Measurements from ENCODE around the gene CNGA2. TPM values are rescaled to one million over a fixed set of nuclear protein-coding genes. Genes with fewer than 3 reads are reported as not detected.

Gene CNGA2
- total RNA-seq, 1 experiment from 2014 or later = not detected

DNA sequence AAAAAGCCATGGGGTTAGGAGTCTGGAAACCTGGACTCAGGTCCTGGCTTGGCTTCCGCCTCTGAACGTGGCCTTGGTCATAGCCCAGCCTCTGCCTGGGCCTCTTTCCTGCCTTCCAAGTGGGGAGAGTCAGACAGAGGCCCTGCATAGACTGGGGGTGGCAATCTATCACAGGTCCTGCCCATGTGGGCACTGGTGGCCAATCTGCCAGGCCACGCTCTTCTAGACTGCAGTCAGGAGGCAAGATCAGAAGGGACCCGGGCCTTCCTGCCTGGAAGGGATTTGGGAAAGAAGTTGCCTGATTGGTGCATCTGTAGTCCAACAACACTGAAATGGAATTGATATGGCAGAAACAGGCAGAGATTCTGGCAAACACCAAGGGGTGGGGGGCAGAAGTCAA lies 46.1 kb downstream of the CNGA2 start (continued):
- no peak for TF ChIP-seq SP1 (IDR thresholded peaks at IDR 0.05; ENCODE audit: low read depth)

DNA sequence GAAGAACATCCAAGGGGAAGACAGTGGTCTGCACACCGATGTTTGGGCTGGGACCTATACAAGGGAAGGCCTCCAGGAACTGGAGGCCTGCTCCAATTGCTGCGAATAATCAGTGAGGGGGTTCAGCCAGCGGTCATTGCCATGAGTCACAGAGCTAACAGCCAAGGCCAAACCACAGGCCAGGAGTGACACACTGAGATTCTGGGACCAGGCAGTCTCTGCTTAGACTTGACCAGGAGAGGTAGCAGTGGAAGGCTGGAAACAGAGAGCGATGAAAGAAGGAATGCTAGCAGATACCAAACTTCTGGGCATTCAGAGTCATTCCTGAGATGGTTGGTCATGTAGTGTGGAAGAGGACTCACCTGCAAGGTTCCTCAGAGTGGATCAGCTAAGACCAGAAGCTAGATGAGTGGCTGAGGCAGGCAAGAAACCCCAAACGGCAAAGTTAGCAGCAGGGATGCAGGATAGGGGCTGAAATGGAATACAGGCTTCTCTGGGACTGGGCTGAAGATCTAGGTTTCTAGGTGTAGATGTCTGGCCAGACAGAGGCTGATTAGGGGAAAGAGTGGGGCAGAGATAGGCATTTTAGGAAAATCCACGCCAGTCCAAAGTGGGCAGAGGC lies 54.7 kb downstream of the CNGA2 start:
- Histone ChIP-seq H3K27ac (ENCODE audit: low read depth, low read length) (no peak overlapping the region), H3K4me3 (replicated peaks in 1 of 2; ENCODE audit: low read depth in 1 of 2, low read length in 2 of 2) (no peak overlapping the region), H2AFZ (ENCODE audit: low read depth, low read length, poor library complexity, severe bottlenecking) (no peak overlapping the region), H3K36me3 (ENCODE audit: control insufficient read depth in 1 of 2, insufficient read depth in 2 of 2, low read length in 2 of 2) (no peaks in the 10 kb centered on the region), H3K4me1 (ENCODE audit: control insufficient read depth in 1 of 2, insufficient read depth in 2 of 2, low read length in 2 of 2) (peaks cover 3 to 9% of the 10 kb centered on the region in 2 experiments; a peak in 2 of 4 replicates), H3K4me2 (ENCODE audit: low read length) (peak overlapping the region; percentile 28), H3K9me2 (ENCODE audit: insufficient read depth) (no peaks in the 10 kb centered on the region), H3K79me2 (ENCODE audit: insufficient read depth, low read length) (no peaks in the 10 kb centered on the region), H3K27me3 (ENCODE audit: insufficient read depth, low read length) (peaks cover 17% of the 10 kb centered on the region; the same call in 1 of the 2 replicates), H4K20me1 (ENCODE audit: insufficient read depth) (no peaks in the 10 kb centered on the region; the same call in 1 of the 2 replicates), H3K9me3 (ENCODE audit: control insufficient read depth in 1 of 2, insufficient read depth in 1 of 2, low read depth in 1 of 2, low read length in 2 of 2) (no peaks in the 10 kb centered on the region), H3K9ac (ENCODE audit: low read length) (no peak overlapping the region)
- ChIA-PET RAD21 (ENCODE audit: low non-redundant PET in 1 of 2, low total read pairs in 2 of 2, uncharacterized antibody in 2 of 2, unreplicated experiment in 2 of 2) (no interaction called here), POLR2A (no interaction called here), CTCF (no interaction called here)
- BruUV-seq (replicated peaks) = no TSS peak
- ATAC-seq (peak; percentile 89), DNase-seq (ENCODE audit: low read depth, low spot score) (no peak)
- TF ChIP-seq CEBPB (IDR thresholded peaks at IDR 0.05; ENCODE audit: low read depth) (no peak), POLR2A (IDR thresholded peaks at IDR 0.05; ENCODE audit: borderline replicate concordance, extremely low read depth, insufficient read depth, insufficient read length) (no peak), SRF (IDR thresholded peaks at IDR 0.05; ENCODE audit: low read depth) (no peak), JUND (IDR thresholded peaks at IDR 0.05) (peak; percentile 30; the same call in 1 of the 2 replicates), SP1 (IDR thresholded peaks at IDR 0.05; ENCODE audit: low read depth) (0 out of 2 replicates have a peak, but pooled peaks have one; percentile 15), POLR2AphosphoS5 (IDR thresholded peaks at IDR 0.05; ENCODE audit: low read depth, low read length) (peak; percentile 19; the same call in 1 of the 2 replicates), TCF7L2 (IDR thresholded peaks at IDR 0.05; ENCODE audit: borderline replicate concordance, extremely low read depth, insufficient read depth, insufficient read length) (no peak), ELF1 (IDR thresholded peaks at IDR 0.05; ENCODE audit: borderline replicate concordance, low read depth) (no peak), FOSL1 (IDR thresholded peaks at IDR 0.05; ENCODE audit: low read depth) (peak; percentile 38; the same call in 1 of the 2 replicates), SIN3A (IDR thresholded peaks at IDR 0.05; ENCODE audit: low read depth) (0 out of 2 replicates have a peak, but pooled peaks have one; percentile 41), EZH2phosphoT487 (IDR thresholded peaks at IDR 0.05; ENCODE audit: borderline replicate concordance) (no peak), CBX3 (IDR thresholded peaks at IDR 0.05; ENCODE audit: low read depth) (no peak)
- TF ChIP-seq, protein P1, sequence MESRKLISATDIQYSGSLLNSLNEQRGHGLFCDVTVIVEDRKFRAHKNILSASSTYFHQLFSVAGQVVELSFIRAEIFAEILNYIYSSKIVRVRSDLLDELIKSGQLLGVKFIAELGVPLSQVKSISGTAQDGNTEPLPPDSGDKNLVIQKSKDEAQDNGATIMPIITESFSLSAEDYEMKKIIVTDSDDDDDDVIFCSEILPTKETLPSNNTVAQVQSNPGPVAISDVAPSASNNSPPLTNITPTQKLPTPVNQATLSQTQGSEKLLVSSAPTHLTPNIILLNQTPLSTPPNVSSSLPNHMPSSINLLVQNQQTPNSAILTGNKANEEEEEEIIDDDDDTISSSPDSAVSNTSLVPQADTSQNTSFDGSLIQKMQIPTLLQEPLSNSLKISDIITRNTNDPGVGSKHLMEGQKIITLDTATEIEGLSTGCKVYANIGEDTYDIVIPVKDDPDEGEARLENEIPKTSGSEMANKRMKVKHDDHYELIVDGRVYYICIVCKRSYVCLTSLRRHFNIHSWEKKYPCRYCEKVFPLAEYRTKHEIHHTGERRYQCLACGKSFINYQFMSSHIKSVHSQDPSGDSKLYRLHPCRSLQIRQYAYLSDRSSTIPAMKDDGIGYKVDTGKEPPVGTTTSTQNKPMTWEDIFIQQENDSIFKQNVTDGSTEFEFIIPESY (IDR thresholded peaks at IDR 0.05; ENCODE audit: extremely low read depth, insufficient replicate concordance, low read length) = no peak
- TF ChIP-seq, protein P2, sequence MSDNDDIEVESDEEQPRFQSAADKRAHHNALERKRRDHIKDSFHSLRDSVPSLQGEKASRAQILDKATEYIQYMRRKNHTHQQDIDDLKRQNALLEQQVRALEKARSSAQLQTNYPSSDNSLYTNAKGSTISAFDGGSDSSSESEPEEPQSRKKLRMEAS (IDR thresholded peaks at IDR 0.05) = no peak
- TF ChIP-seq, protein P3, sequence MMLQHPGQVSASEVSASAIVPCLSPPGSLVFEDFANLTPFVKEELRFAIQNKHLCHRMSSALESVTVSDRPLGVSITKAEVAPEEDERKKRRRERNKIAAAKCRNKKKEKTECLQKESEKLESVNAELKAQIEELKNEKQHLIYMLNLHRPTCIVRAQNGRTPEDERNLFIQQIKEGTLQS (IDR thresholded peaks at IDR 0.05) = no peak
- TF ChIP-seq, protein P4, sequence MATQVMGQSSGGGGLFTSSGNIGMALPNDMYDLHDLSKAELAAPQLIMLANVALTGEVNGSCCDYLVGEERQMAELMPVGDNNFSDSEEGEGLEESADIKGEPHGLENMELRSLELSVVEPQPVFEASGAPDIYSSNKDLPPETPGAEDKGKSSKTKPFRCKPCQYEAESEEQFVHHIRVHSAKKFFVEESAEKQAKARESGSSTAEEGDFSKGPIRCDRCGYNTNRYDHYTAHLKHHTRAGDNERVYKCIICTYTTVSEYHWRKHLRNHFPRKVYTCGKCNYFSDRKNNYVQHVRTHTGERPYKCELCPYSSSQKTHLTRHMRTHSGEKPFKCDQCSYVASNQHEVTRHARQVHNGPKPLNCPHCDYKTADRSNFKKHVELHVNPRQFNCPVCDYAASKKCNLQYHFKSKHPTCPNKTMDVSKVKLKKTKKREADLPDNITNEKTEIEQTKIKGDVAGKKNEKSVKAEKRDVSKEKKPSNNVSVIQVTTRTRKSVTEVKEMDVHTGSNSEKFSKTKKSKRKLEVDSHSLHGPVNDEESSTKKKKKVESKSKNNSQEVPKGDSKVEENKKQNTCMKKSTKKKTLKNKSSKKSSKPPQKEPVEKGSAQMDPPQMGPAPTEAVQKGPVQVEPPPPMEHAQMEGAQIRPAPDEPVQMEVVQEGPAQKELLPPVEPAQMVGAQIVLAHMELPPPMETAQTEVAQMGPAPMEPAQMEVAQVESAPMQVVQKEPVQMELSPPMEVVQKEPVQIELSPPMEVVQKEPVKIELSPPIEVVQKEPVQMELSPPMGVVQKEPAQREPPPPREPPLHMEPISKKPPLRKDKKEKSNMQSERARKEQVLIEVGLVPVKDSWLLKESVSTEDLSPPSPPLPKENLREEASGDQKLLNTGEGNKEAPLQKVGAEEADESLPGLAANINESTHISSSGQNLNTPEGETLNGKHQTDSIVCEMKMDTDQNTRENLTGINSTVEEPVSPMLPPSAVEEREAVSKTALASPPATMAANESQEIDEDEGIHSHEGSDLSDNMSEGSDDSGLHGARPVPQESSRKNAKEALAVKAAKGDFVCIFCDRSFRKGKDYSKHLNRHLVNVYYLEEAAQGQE (IDR thresholded peaks at IDR 0.05; ENCODE audit: low read depth) = no peak
- intact Hi-C loops (cut with micrococcal nuclease) = no loop called here
